ENCODE results near the gene SLC16A8.

GRCh38 chr22:38118182-38118581 lies 34.2 kb upstream of the SLC16A8 start:
- TF ChIP-seq ZNF274 (IDR thresholded peaks at IDR 0.05; ENCODE audit: low read depth, low read length) (no peak), YY1 (IDR thresholded peaks at IDR 0.05; ENCODE audit: insufficient read depth, insufficient read length) (no peak)
